GM18868 (cell line): Measurements from ENCODE around the gene CNN2.

ENCODE experiments used
- ATAC-seq: cut with Tn5 transposase; IDR thresholded peaks from one replicate; pipeline ENCODE4 v1.9.1; 2021; ENCODE audit warnings: mild to moderate bottlenecking, moderate library complexity; ENCODE audit not compliant: unreplicated experiment

Gene CNN2

GRCh38 chr19:1026783-1027649, 608 bp downstream of the CNN2 start:
- no peak for ATAC-seq

GRCh38 chr19:1027650-1028061, 1.2 kb downstream of the CNN2 start:
- ATAC-seq, result no peak

GRCh38 chr19:1028062-1028926, 1.9 kb downstream of the CNN2 start:
- no peak for ATAC-seq

- ATAC-seq, result no peak
Measured at GRCh38 chr19:1032264-1032867, 6.0 kb downstream of the CNN2 start.

- ATAC-seq, result no peak
Measured at GRCh38 chr19:1035998-1036621, 9.7 kb downstream of the CNN2 start.

GRCh38 chr19:1037621-1038064, 11.2 kb downstream of the CNN2 start:
- no peak for ATAC-seq

GRCh38 chr19:1038978-1039645, 12.7 kb downstream of the CNN2 start:
- ATAC-seq, result no peak

GRCh38 chr19:1039646-1040475, 13.5 kb downstream of the CNN2 start, which contains the start of gene ABCA7:
TSS of gene ABCA7 (plus strand) at chr19:1040107. CDS start at chr19:1041362, 1,255 bp downstream.
- peak; percentile 81 for ATAC-seq

GRCh38 chr19:1040476-1041271, 14.3 kb downstream of the CNN2 start:
- peak; percentile 43 for ATAC-seq

- no peak for ATAC-seq
Measured at GRCh38 chr19:1041272-1041834, 14.9 kb downstream of the CNN2 start.

GRCh38 chr19:1041835-1042685, 15.7 kb downstream of the CNN2 start:
- no peak for ATAC-seq

- no peak for ATAC-seq
Measured at GRCh38 chr19:1042689-1043511, 16.5 kb downstream of the CNN2 start.

GRCh38 chr19:1045247-1045603, 18.8 kb downstream of the CNN2 start:
- ATAC-seq, result no peak

GRCh38 chr19:1046117-1046626, 19.8 kb downstream of the CNN2 start:
- ATAC-seq, result no peak

- ATAC-seq, result no peak
Measured at GRCh38 chr19:1046836-1047695, 20.7 kb downstream of the CNN2 start.
